ENCODE data around the gene TRIM66. TPM values are rescaled to one million over a fixed set of nuclear protein-coding genes. Genes with fewer than 3 reads are reported as not detected.

Gene TRIM66
- total RNA-seq, 1 experiment from 2014 or later: 14.0 TPM

DNA sequence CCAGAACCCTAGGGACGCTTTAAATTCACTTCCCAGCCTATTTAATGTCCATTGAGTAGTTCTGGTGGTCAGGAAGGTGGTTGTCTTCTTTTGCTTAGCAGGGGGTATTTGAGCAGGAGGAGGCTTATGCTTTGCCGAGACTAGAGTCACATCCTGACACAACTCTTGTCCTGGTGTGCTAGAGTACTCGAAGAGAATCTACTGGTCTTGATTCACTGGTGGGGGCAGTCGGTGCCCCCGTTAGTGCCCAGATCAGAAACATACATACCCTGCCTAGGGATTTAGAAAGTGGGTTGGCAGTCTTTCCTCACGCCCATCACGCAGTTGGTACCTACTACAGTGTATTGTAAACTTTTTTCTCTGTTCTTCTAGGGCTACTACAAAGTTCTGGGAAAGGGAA lies 2.8 kb upstream of the TRIM66 start:
- no peak for DNase-seq
- no TSS peak for BruUV-seq (replicated peaks)
- intact Hi-C loops (cut with micrococcal nuclease; ENCODE audit: unreplicated experiment): loop anchor here (5.0 kb wide), 2 partner anchors 37 to 82 kb away; no protein-coding TSS in a partner anchor
- Mint-ChIP-seq H3K4me3 (ENCODE audit: low read depth, unreplicated experiment) (peak overlapping the region; percentile 89), H3K27me3 (ENCODE audit: unreplicated experiment) (no peaks in the 10 kb centered on the region), H3K27ac (ENCODE audit: unreplicated experiment) (peak overlapping the region; percentile 37), H3K4me1 (ENCODE audit: low read depth, unreplicated experiment) (peaks cover 41% of the 10 kb centered on the region), H3K9me3 (ENCODE audit: low read depth, unreplicated experiment) (no peaks in the 10 kb centered on the region), H3K36me3 (ENCODE audit: insufficient read depth, unreplicated experiment) (peaks cover 86% of the 10 kb centered on the region)
- CTCF ChIA-PET: no interaction called here
- no peak for TF ChIP-seq CTCF (IDR thresholded peaks at IDR 0.05; ENCODE audit: unreplicated experiment)

DNA sequence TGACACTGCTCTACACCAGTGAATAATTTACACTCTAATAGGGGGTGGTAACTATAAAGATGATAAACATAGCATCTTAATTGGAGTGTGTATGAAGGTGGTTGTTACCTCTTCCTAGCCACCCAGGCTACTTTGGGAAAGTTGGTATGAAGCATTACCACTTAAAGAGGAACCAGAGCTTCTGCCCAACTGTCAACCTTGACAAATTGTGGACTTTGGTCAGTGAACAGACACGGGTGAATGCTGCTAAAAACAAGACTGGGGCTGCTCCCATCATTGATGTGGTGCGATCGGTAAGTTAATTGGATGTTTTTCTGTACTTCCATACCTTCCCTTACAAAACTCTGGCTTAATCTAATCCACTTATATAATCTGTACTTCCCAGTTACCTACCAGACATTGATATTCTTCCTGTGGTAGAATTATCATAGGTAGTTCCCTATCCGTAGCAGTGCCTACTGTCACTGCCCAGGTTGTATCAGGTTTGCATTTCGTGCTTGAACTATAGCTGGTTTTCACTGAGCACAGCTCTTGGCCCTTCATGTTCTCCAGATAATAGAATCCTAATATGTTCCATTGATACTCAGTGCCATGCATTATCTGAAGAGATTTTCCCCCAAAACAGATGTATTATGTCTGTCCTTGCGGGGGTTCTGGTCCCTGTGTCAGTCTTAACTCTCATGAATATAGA lies 2.3 kb upstream of the TRIM66 start:
- no peak for TF ChIP-seq CTCF (IDR thresholded peaks at IDR 0.05; ENCODE audit: unreplicated experiment)
- intact Hi-C loops (cut with micrococcal nuclease; ENCODE audit: unreplicated experiment): loop anchor here (5.0 kb wide), 2 partner anchors 38 to 83 kb away; no protein-coding TSS in a partner anchor
- no peaks in the 10 kb centered on the region for H3K9me3 Mint-ChIP-seq (ENCODE audit: low read depth, unreplicated experiment)
- no TSS peak for BruUV-seq (replicated peaks)
- H3K4me1 Mint-ChIP-seq (ENCODE audit: low read depth, unreplicated experiment): peaks cover 35% of the 10 kb centered on the region
- H3K27ac Mint-ChIP-seq (ENCODE audit: unreplicated experiment): peak overlapping the region; percentile 37
- peaks cover 81% of the 10 kb centered on the region for H3K36me3 Mint-ChIP-seq (ENCODE audit: insufficient read depth, unreplicated experiment)
- peak overlapping the region; percentile 89 for H3K4me3 Mint-ChIP-seq (ENCODE audit: low read depth, unreplicated experiment)
- CTCF ChIA-PET: no interaction called here
- no peaks in the 10 kb centered on the region for H3K27me3 Mint-ChIP-seq (ENCODE audit: unreplicated experiment)
- no peak for DNase-seq

- H3K4me3 Mint-ChIP-seq (ENCODE audit: low read depth, unreplicated experiment): peak overlapping the region; percentile 89
- peak overlapping the region; percentile 88 for H3K27ac Mint-ChIP-seq (ENCODE audit: unreplicated experiment)
- no peaks in the 10 kb centered on the region for H3K9me3 Mint-ChIP-seq (ENCODE audit: low read depth, unreplicated experiment)
- H3K36me3 Mint-ChIP-seq (ENCODE audit: insufficient read depth, unreplicated experiment): peaks cover 68% of the 10 kb centered on the region
- TF ChIP-seq CTCF (IDR thresholded peaks at IDR 0.05; ENCODE audit: unreplicated experiment): no peak
- intact Hi-C loops (cut with micrococcal nuclease; ENCODE audit: unreplicated experiment): no loop called here
- no peaks in the 10 kb centered on the region for H3K27me3 Mint-ChIP-seq (ENCODE audit: unreplicated experiment)
- TSS peak; percentile 38 for BruUV-seq (replicated peaks)
- H3K4me1 Mint-ChIP-seq (ENCODE audit: low read depth, unreplicated experiment): peaks cover 30% of the 10 kb centered on the region
- peak; percentile 27 for DNase-seq
- CTCF ChIA-PET: interaction anchor here (0.7 kb wide), 1 partner anchor 46 kb away, joined by 3 read pairs; no protein-coding TSS in a partner anchor
Measured at GRCh38 chr11:8683115-8683807, 796 bp upstream of the TRIM66 start.

- peak overlapping the region; percentile 88 for H3K27ac Mint-ChIP-seq (ENCODE audit: unreplicated experiment)
- BruUV-seq (replicated peaks): no TSS peak
- peaks cover 54% of the 10 kb centered on the region for H3K36me3 Mint-ChIP-seq (ENCODE audit: insufficient read depth, unreplicated experiment)
- H3K4me3 Mint-ChIP-seq (ENCODE audit: low read depth, unreplicated experiment): peak overlapping the region; percentile 89
- H3K9me3 Mint-ChIP-seq (ENCODE audit: low read depth, unreplicated experiment): no peaks in the 10 kb centered on the region
- H3K27me3 Mint-ChIP-seq (ENCODE audit: unreplicated experiment): no peaks in the 10 kb centered on the region
- intact Hi-C loops (cut with micrococcal nuclease; ENCODE audit: unreplicated experiment): loop anchor here (1.0 kb wide), 1 partner anchor 282 kb away; the partner anchor contains the start of gene TMEM9B
- no peak for DNase-seq
- no peak for TF ChIP-seq CTCF (IDR thresholded peaks at IDR 0.05; ENCODE audit: unreplicated experiment)
- CTCF ChIA-PET: no interaction called here
- peaks cover 22% of the 10 kb centered on the region for H3K4me1 Mint-ChIP-seq (ENCODE audit: low read depth, unreplicated experiment)
Measured at GRCh38 chr11:8681837-8682302, 595 bp downstream of the TRIM66 start.

Measured in Calu3 (cell line).